Panc1 (cell line): ENCODE measurements around the gene S100A12. TPM values are rescaled to one million over a fixed set of nuclear protein-coding genes. Genes with fewer than 3 reads are reported as not detected.

ENCODE experiments used
- ATAC-seq: fragments of 200-7000 bp; cut with Tn5 transposase; 2 replicates; pipeline ENCODE4 v1.9.1; 2020; ENCODE audit warnings: mild to moderate bottlenecking, moderate library complexity
- BruUV-seq: library from RNA; stranded (reverse); fragments of 400-500 nt; replicated peaks from 2 replicates; lab custom pipeline; 2021; lab: Mats Ljungman, UMichigan
- CTCF ChIA-PET: fragments of 300-600 bp; sonication (Branson Sonifier 250); formaldehyde crosslinking; loops from one replicate; lab custom pipeline; 2022; ENCODE audit warnings: antibody characterized with exemption; lab: Charles Lee
- POLR2A ChIA-PET: fragments of 300-600 bp; sonication (Branson Sonifier 250); formaldehyde crosslinking; loops from one replicate; lab custom pipeline; 2022; ENCODE audit warnings: antibody characterized with exemption; lab: Charles Lee
- DNase-seq: peaks from one replicate; pipeline ENCODE4 v3.0.0-alpha.2; 2010; ENCODE audit warnings: low read depth, low spot score
- H3K27ac ChIP-seq: 2 replicates; pipeline ENCODE4 v1.5.1; 2011; ENCODE audit warnings: mild to moderate bottlenecking, low read length, inconsistent platforms
- H3K27me3 ChIP-seq: fragments of 200-500 bp; sonication (Bioruptor generic); 2 replicates; pipeline ENCODE4 v1.6.0; 2014; ENCODE audit warnings: low read length, inconsistent platforms; ENCODE audit not compliant: control insufficient read depth, insufficient read depth
- H3K36me3 ChIP-seq: fragments of 200-500 bp; sonication (Bioruptor generic); 2 replicates; pipeline ENCODE4 v1.5.1; 2014; ENCODE audit warnings: inconsistent platforms, mild to moderate bottlenecking, low read length, moderate library complexity; ENCODE audit not compliant: control insufficient read depth, insufficient read depth
- H3K4me1 ChIP-seq: 2 replicates; pipeline ENCODE4 v1.5.1; 2011; ENCODE audit warnings: inconsistent platforms, mild to moderate bottlenecking, low read length, moderate library complexity; ENCODE audit not compliant: control insufficient read depth, insufficient read depth
- H3K4me3 ChIP-seq, 2 experiments: 2 replicates each; pipeline ENCODE4 v1.5.1; 2011 to 2012; ENCODE audit warnings: low read depth in 2 of 2, low read length in 2 of 2, mild to moderate bottlenecking in 2 of 2, inconsistent platforms in 1 of 2, moderate library complexity in 1 of 2
- H3K9me3 ChIP-seq: fragments of 200-500 bp; sonication (Bioruptor generic); 2 replicates; pipeline ENCODE4 v1.5.1; 2014; ENCODE audit warnings: low read depth, mild to moderate bottlenecking, inconsistent platforms, low read length, moderate library complexity; ENCODE audit not compliant: control insufficient read depth, insufficient read depth
- POLR2AphosphoS5 ChIP-seq: IDR thresholded peaks from 2 replicates; pipeline ENCODE4 v1.6.1; 2012; ENCODE audit warnings: mild to moderate bottlenecking, low read depth, low read length, moderate library complexity
- SIN3A ChIP-seq: IDR thresholded peaks from 2 replicates; pipeline ENCODE4 v1.6.1; 2012; ENCODE audit warnings: low read depth, mild to moderate bottlenecking, low read length, moderate library complexity, borderline replicate concordance; ENCODE audit not compliant: insufficient read depth
- TCF7L2 ChIP-seq: IDR thresholded peaks from 2 replicates; pipeline ENCODE4 v1.6.1; 2011; ENCODE audit warnings: mild to moderate bottlenecking, low read depth, low read length, inconsistent platforms
- in situ Hi-C: cut with HindIII; loops from 2 replicates; pipeline ENCODE4 v1.10.0; 2016; ENCODE audit warnings: low sequenced_read_pairs, low pct_unique_long_range_greater_than_20kb
- intact Hi-C: fragments of 100-400 bp; cut with micrococcal nuclease; formaldehyde crosslinking; loops from one replicate; pipeline ENCODE4 v1.10.0; 2022; ENCODE audit not compliant: unreplicated experiment
- total RNA-seq: library from RNA; stranded (reverse); gene quantifications from one replicate; pipeline ENCODE4 v1.2.1, GENCODE V29; 2021; ENCODE audit not compliant: unreplicated experiment
- TF ChIP-seq, protein P1 (sequence below): fragments of 450-650 bp; IDR thresholded peaks from 2 replicates; pipeline ENCODE4 v1.5.1; 2017; ENCODE audit warnings: mild to moderate bottlenecking
- TF ChIP-seq, protein P2 (sequence below), 2 experiments: IDR thresholded peaks; 2 replicates each; pipeline ENCODE4 v1.6.1; 2011 to 2012; ENCODE audit warnings: low read depth in 2 of 2, control low read depth in 1 of 2, low read length in 1 of 2, mild to moderate bottlenecking in 1 of 2, moderate library complexity in 1 of 2; ENCODE audit not compliant: insufficient read depth in 1 of 2

The S100A12 gene
- total RNA-seq, 1 experiment from 2014 or later = not detected

DNA sequence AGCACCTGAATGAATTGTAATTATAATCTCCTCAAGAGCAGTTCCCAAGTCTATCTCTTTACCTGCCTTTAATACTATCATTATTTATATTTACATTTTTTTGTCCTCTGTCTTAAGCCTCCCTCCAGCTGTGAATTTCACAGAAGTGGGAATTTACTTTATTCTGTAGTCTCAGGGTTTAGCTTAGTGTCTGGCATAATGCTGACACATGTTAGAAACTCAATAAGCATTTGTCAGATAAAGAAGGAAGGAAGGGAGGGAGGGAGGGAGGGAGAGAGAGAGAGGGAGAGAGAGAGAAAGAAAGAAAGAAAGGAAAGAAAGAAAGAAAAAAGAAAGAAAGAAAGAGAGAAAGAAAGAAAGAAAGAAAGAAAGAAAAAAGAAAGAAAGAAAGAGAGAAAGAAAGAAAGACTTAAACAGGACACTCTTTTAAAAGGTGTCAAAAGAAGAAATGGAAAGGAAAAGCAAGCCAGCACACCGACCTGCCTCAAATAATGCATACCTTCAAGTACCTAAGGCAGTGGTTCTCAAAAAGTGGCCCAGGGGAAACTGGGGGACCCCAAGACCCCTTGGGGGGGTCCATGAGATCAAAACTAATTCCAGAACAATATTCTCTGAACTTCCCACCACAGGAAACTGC, 25.0 kb downstream of the S100A12 start:
- no peak overlapping the region for H3K4me3 ChIP-seq
- H3K27me3 ChIP-seq = peaks cover 14% of the 10 kb centered on the region
- no peaks in the 10 kb centered on the region for H3K9me3 ChIP-seq
- intact Hi-C loops = no loop called here
- TF ChIP-seq, protein P1, sequence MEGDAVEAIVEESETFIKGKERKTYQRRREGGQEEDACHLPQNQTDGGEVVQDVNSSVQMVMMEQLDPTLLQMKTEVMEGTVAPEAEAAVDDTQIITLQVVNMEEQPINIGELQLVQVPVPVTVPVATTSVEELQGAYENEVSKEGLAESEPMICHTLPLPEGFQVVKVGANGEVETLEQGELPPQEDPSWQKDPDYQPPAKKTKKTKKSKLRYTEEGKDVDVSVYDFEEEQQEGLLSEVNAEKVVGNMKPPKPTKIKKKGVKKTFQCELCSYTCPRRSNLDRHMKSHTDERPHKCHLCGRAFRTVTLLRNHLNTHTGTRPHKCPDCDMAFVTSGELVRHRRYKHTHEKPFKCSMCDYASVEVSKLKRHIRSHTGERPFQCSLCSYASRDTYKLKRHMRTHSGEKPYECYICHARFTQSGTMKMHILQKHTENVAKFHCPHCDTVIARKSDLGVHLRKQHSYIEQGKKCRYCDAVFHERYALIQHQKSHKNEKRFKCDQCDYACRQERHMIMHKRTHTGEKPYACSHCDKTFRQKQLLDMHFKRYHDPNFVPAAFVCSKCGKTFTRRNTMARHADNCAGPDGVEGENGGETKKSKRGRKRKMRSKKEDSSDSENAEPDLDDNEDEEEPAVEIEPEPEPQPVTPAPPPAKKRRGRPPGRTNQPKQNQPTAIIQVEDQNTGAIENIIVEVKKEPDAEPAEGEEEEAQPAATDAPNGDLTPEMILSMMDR = no peak
- no peak for TF ChIP-seq TCF7L2
- TF ChIP-seq, protein P2, sequence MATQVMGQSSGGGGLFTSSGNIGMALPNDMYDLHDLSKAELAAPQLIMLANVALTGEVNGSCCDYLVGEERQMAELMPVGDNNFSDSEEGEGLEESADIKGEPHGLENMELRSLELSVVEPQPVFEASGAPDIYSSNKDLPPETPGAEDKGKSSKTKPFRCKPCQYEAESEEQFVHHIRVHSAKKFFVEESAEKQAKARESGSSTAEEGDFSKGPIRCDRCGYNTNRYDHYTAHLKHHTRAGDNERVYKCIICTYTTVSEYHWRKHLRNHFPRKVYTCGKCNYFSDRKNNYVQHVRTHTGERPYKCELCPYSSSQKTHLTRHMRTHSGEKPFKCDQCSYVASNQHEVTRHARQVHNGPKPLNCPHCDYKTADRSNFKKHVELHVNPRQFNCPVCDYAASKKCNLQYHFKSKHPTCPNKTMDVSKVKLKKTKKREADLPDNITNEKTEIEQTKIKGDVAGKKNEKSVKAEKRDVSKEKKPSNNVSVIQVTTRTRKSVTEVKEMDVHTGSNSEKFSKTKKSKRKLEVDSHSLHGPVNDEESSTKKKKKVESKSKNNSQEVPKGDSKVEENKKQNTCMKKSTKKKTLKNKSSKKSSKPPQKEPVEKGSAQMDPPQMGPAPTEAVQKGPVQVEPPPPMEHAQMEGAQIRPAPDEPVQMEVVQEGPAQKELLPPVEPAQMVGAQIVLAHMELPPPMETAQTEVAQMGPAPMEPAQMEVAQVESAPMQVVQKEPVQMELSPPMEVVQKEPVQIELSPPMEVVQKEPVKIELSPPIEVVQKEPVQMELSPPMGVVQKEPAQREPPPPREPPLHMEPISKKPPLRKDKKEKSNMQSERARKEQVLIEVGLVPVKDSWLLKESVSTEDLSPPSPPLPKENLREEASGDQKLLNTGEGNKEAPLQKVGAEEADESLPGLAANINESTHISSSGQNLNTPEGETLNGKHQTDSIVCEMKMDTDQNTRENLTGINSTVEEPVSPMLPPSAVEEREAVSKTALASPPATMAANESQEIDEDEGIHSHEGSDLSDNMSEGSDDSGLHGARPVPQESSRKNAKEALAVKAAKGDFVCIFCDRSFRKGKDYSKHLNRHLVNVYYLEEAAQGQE (IDR thresholded peaks at IDR 0.05; ENCODE audit: insufficient read depth in 1 of 2, low read depth in 2 of 2, low read length in 1 of 2) = no peak
- TF ChIP-seq POLR2AphosphoS5 = no peak
- TF ChIP-seq SIN3A = no peak
- no peak for DNase-seq
- in situ Hi-C loops = loop anchor here (10.0 to 25.0 kb wide), 2 partner anchors 144 to 262 kb away; partner anchors contain the start of genes S100A14 and S100A16
- no TSS peak for BruUV-seq
- peaks cover 7% of the 10 kb centered on the region; the same call in 1 of the 2 replicates for H3K4me1 ChIP-seq
- CTCF ChIA-PET = no interaction called here
- no peak overlapping the region for H3K27ac ChIP-seq
- no peak for ATAC-seq
- POLR2A ChIA-PET = interaction anchor here (0.6 kb wide), 1 partner anchor 64 kb away, joined by 6 read pairs; no protein-coding TSS in a partner anchor
- no peaks in the 10 kb centered on the region for H3K36me3 ChIP-seq

DNA sequence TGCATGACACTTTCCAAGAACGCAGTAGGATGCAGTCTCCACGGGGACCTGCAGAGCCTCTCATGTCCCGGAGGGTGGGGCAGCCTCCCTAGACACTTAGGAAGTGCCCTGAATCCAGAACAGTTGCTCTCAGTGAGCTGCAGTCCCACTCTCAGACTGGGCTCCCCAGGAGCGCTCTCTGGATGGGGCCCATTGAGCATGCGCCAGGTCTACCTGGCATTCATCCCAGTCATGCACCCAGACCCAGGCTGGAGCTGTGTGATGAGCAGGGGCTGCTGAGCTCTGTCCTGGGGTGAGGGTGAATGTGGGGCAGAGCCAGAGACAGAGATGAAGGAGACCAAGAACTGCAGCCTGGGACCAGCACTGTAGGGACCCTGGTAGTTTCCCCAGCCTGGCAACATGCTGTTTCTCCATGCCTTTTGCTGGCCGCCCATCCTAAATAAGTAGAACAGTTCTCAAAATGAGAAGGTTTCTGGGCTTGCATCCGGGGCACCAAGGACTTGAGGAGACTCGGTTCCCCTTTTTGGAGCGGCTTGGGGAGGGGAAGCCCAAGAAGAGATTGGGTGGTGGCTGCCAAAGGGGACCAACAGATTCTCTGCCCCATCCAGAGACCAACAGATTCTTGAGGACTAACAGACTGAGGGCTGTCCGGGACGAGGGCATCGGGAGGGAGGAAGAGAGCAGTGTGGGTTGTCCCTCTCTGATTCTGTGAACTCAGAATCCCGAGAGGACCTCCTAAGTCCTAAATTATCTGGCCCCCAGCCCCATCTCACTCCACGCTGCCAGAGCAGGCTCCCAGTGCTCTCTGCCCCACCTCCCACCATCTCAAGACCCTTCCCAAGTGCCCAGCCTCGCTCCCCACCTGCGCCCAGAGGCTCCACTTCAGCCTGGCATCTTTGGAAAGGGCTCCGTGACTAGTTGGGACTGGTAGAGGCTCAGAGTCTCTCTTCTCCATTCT, 25.8 kb downstream of the S100A12 start:
- no peak overlapping the region for H3K27ac ChIP-seq
- in situ Hi-C loops (loop anchor here (10.0 to 25.0 kb wide), 2 partner anchors 145 to 263 kb away; partner anchors contain the start of genes S100A14 and S100A16), intact Hi-C loops (no loop called here)
- ATAC-seq = 0 out of 2 replicates have a peak, but pooled peaks have one; percentile 12
- TF ChIP-seq SIN3A = no peak
- TF ChIP-seq, protein P2 (IDR thresholded peaks at IDR 0.05; ENCODE audit: insufficient read depth in 1 of 2, low read depth in 2 of 2, low read length in 1 of 2) = no peak
- no peak for TF ChIP-seq TCF7L2
- no peak for TF ChIP-seq POLR2AphosphoS5
- TF ChIP-seq, protein P1 = no peak
- no peaks in the 10 kb centered on the region for H3K36me3 ChIP-seq
- peaks cover 7% of the 10 kb centered on the region; the same call in 1 of the 2 replicates for H3K4me1 ChIP-seq
- H3K9me3 ChIP-seq = no peaks in the 10 kb centered on the region
- peaks cover 14% of the 10 kb centered on the region for H3K27me3 ChIP-seq
- DNase-seq = no peak
- H3K4me3 ChIP-seq = no peak overlapping the region
- ChIA-PET CTCF (no interaction called here), POLR2A (interaction anchor here (0.6 kb wide), 1 partner anchor 65 kb away, joined by 6 read pairs; no protein-coding TSS in a partner anchor)
- BruUV-seq = no TSS peak
